ENCODE measurements around the gene KBTBD12.

DNA sequence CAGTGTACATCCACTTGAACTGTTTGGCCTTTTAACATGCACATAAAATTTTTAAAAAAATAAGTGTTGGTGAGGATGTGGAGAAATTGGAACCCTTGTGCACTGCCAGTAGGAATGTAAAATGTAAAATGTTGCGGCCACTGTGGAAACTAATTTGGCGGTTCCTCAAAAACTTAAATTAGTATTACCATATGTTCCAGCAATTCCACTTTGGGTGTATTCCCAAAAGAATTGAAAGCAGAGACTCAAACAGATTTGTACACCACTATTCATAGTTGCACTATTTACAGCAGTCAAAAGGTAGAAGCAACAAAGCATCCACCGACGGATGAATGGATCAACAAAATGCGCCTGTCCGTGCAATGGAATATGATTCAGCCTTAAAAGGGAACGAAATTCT, 82.0 kb downstream of the KBTBD12 start:
- TF ChIP-seq ASH2L (IDR thresholded peaks at IDR 0.05; ENCODE audit: insufficient read length, low read depth, low read length) (no peak), YY1 (IDR thresholded peaks at IDR 0.05; ENCODE audit: insufficient read depth, insufficient replicate concordance, low read depth, low read length) (no peak), TBP (CRISPR knock-in tag; IDR thresholded peaks at IDR 0.05) (no peak), ZNF101 (CRISPR knock-in tag; IDR thresholded peaks at IDR 0.05; ENCODE audit: borderline replicate concordance, low read depth) (no peak), ZNF296 (CRISPR knock-in tag; conservative IDR thresholded peaks at IDR 0.05) (no peak), KDM1A (CRISPR knock-in tag; IDR thresholded peaks at IDR 0.05) (no peak), SP2 (CRISPR knock-in tag; IDR thresholded peaks at IDR 0.05) (no peak)
- TF ChIP-seq, protein P1, sequence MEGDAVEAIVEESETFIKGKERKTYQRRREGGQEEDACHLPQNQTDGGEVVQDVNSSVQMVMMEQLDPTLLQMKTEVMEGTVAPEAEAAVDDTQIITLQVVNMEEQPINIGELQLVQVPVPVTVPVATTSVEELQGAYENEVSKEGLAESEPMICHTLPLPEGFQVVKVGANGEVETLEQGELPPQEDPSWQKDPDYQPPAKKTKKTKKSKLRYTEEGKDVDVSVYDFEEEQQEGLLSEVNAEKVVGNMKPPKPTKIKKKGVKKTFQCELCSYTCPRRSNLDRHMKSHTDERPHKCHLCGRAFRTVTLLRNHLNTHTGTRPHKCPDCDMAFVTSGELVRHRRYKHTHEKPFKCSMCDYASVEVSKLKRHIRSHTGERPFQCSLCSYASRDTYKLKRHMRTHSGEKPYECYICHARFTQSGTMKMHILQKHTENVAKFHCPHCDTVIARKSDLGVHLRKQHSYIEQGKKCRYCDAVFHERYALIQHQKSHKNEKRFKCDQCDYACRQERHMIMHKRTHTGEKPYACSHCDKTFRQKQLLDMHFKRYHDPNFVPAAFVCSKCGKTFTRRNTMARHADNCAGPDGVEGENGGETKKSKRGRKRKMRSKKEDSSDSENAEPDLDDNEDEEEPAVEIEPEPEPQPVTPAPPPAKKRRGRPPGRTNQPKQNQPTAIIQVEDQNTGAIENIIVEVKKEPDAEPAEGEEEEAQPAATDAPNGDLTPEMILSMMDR (CRISPR knock-in tag; IDR thresholded peaks at IDR 0.05), result no peak
- TF ChIP-seq, protein P2, sequence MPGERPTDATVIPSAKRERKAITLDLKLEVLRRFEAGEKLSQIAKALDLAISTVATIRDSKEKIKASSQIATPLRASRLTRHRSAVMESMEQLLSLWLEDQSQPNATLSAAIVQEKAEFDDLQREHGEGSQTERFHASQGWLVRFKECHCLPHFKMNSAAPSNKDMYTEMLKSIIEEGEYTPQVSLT (CRISPR knock-in tag; IDR thresholded peaks at IDR 0.05; ENCODE audit: borderline replicate concordance, low read depth), result no peak
- TF ChIP-seq, protein P3, sequence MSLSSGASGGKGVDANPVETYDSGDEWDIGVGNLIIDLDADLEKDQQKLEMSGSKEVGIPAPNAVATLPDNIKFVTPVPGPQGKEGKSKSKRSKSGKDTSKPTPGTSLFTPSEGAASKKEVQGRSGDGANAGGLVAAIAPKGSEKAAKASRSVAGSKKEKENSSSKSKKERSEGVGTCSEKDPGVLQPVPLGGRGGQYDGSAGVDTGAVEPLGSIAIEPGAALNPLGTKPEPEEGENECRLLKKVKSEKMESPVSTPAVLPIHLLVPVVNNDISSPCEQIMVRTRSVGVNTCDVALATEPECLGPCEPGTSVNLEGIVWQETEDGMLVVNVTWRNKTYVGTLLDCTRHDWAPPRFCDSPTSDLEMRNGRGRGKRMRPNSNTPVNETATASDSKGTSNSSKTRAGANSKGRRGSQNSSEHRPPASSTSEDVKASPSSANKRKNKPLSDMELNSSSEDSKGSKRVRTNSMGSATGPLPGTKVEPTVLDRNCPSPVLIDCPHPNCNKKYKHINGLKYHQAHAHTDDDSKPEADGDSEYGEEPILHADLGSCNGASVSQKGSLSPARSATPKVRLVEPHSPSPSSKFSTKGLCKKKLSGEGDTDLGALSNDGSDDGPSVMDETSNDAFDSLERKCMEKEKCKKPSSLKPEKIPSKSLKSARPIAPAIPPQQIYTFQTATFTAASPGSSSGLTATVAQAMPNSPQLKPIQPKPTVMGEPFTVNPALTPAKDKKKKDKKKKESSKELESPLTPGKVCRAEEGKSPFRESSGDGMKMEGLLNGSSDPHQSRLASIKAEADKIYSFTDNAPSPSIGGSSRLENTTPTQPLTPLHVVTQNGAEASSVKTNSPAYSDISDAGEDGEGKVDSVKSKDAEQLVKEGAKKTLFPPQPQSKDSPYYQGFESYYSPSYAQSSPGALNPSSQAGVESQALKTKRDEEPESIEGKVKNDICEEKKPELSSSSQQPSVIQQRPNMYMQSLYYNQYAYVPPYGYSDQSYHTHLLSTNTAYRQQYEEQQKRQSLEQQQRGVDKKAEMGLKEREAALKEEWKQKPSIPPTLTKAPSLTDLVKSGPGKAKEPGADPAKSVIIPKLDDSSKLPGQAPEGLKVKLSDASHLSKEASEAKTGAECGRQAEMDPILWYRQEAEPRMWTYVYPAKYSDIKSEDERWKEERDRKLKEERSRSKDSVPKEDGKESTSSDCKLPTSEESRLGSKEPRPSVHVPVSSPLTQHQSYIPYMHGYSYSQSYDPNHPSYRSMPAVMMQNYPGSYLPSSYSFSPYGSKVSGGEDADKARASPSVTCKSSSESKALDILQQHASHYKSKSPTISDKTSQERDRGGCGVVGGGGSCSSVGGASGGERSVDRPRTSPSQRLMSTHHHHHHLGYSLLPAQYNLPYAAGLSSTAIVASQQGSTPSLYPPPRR (CRISPR knock-in tag; IDR thresholded peaks at IDR 0.05; ENCODE audit: borderline replicate concordance), result no peak
- TF ChIP-seq, protein P4, sequence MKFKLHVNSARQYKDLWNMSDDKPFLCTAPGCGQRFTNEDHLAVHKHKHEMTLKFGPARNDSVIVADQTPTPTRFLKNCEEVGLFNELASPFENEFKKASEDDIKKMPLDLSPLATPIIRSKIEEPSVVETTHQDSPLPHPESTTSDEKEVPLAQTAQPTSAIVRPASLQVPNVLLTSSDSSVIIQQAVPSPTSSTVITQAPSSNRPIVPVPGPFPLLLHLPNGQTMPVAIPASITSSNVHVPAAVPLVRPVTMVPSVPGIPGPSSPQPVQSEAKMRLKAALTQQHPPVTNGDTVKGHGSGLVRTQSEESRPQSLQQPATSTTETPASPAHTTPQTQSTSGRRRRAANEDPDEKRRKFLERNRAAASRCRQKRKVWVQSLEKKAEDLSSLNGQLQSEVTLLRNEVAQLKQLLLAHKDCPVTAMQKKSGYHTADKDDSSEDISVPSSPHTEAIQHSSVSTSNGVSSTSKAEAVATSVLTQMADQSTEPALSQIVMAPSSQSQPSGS (CRISPR knock-in tag; IDR thresholded peaks at IDR 0.05), result no peak
- TF ChIP-seq, protein P5, sequence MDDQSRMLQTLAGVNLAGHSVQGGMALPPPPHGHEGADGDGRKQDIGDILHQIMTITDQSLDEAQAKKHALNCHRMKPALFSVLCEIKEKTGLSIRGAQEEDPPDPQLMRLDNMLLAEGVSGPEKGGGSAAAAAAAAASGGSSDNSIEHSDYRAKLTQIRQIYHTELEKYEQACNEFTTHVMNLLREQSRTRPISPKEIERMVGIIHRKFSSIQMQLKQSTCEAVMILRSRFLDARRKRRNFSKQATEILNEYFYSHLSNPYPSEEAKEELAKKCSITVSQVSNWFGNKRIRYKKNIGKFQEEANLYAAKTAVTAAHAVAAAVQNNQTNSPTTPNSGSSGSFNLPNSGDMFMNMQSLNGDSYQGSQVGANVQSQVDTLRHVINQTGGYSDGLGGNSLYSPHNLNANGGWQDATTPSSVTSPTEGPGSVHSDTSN (CRISPR knock-in tag; IDR thresholded peaks at IDR 0.05; ENCODE audit: borderline replicate concordance), result no peak

All from HepG2 (cell line).